Keratinocyte (primary cell): Measurements from ENCODE around the gene PDZRN3. TPM values are rescaled to one million over a fixed set of nuclear protein-coding genes. Genes with fewer than 3 reads are reported as not detected.

ENCODE experiments used
- DNase-seq: peaks from one replicate; pipeline ENCODE4 v3.0.0-alpha.2; 2011; ENCODE audit warnings: low read depth, missing footprints, low spot score
- FAIRE-seq: peaks from 2 replicates; lab custom pipeline; 2011; peaks lifted over from hg19 to GRCh38; lab: Jason Lieb, UNC
- H2AFZ ChIP-seq: 2 replicates; pipeline ENCODE4 v1.6.0; 2012; ENCODE audit warnings: low read length, control low read depth, inconsistent platforms; ENCODE audit not compliant: control insufficient read depth
- H3K27ac ChIP-seq: 2 replicates; pipeline ENCODE4 v1.5.1; 2011; ENCODE audit warnings: low read length; ENCODE audit not compliant: control insufficient read depth, insufficient read depth
- H3K27me3 ChIP-seq: 3 replicates; pipeline ENCODE4 v1.6.0; 2011; ENCODE audit warnings: low read length; ENCODE audit not compliant: control insufficient read depth, insufficient read depth; ENCODE audit errors: extremely low read depth
- H3K36me3 ChIP-seq, 2 experiments: 2 replicates in 1 of 2; 3 replicates in 1 of 2; pipeline ENCODE4 v1.5.1; 2011; ENCODE audit warnings: low read length in 2 of 2, mild to moderate bottlenecking in 1 of 2; ENCODE audit not compliant: control insufficient read depth in 2 of 2, insufficient read depth in 2 of 2; ENCODE audit errors: extremely low read depth in 1 of 2
- H3K4me1 ChIP-seq: 3 replicates; pipeline ENCODE4 v1.5.1; 2011; ENCODE audit warnings: low read length; ENCODE audit not compliant: control insufficient read depth, insufficient read depth; ENCODE audit errors: extremely low read depth
- H3K4me2 ChIP-seq: 3 replicates; pipeline ENCODE4 v1.6.0; 2011; ENCODE audit warnings: low read depth, low read length; ENCODE audit not compliant: control insufficient read depth, insufficient read depth; ENCODE audit errors: extremely low read depth
- H3K4me3 ChIP-seq, 3 experiments: fragments of 200-600 bp in 1 of 3; sonication (generic) in 1 of 3; 2 replicates in 2 of 3; 3 replicates in 1 of 3; pipeline ENCODE4 v1.5.1; 2011 to 2016; ENCODE audit warnings: low read length in 3 of 3, mild to moderate bottlenecking in 3 of 3, control low read depth in 2 of 3, inconsistent platforms in 1 of 3, low read depth in 1 of 3, mixed read lengths in 1 of 3, mixed run types in 1 of 3, moderate library complexity in 1 of 3; ENCODE audit not compliant: control insufficient read depth in 2 of 3, insufficient read depth in 2 of 3; ENCODE audit errors: extremely low read depth in 1 of 3
- H3K79me2 ChIP-seq: 2 replicates; pipeline ENCODE4 v1.6.0; 2012; ENCODE audit warnings: low read length; ENCODE audit not compliant: control insufficient read depth, insufficient read depth
- H3K9ac ChIP-seq: 3 replicates; pipeline ENCODE4 v1.6.0; 2011; ENCODE audit warnings: low read length; ENCODE audit not compliant: control insufficient read depth, insufficient read depth; ENCODE audit errors: extremely low read depth
- H3K9me1 ChIP-seq: 3 replicates; pipeline ENCODE4 v1.6.0; 2011; ENCODE audit warnings: low read length; ENCODE audit not compliant: control insufficient read depth, insufficient read depth; ENCODE audit errors: extremely low read depth
- H3K9me3 ChIP-seq: 2 replicates; pipeline ENCODE4 v1.5.1; 2012; ENCODE audit warnings: low read depth, low read length; ENCODE audit not compliant: control insufficient read depth
- H4K20me1 ChIP-seq: 3 replicates; pipeline ENCODE4 v1.6.0; 2011; ENCODE audit warnings: low read length; ENCODE audit not compliant: control insufficient read depth, insufficient read depth; ENCODE audit errors: extremely low read depth
- CTCF ChIP-seq, 3 experiments: IDR thresholded peaks in 1 of 3; conservative IDR thresholded peaks in 1 of 3; optimal IDR thresholded peaks in 1 of 3; 2 replicates in 2 of 3; 3 replicates in 1 of 3; pipeline versions ENCODE3 to v1.5.1; 2011; ENCODE audit warnings: low read length in 3 of 3, mild to moderate bottlenecking in 3 of 3, moderate library complexity in 2 of 3, control low read depth in 1 of 3, inconsistent platforms in 1 of 3; ENCODE audit not compliant: insufficient read depth in 2 of 3; ENCODE audit errors: extremely low read depth in 1 of 3
- EZH2 ChIP-seq: IDR thresholded peaks from one replicate; pipeline ENCODE4 v1.6.1; 2012; ENCODE audit warnings: inconsistent platforms, mild to moderate bottlenecking, low read length, moderate library complexity
- dilution Hi-C: fragments of 300-500 bp; cut with MboI; formaldehyde crosslinking; loops from one replicate; pipeline ENCODE4 v1.7.0; 2020; ENCODE audit warnings: low sequenced_read_pairs; ENCODE audit not compliant: extremely low pct_ligation_motif_present
- polyA plus RNA-seq, 5 experiments: library from polyadenylated mRNA; depleted of rRNA in 3 of 5; stranded (reverse) in 3 of 5; stranded (forward) in 1 of 5; unstranded in 1 of 5; fragments of >200 nt; gene quantifications; 1 replicate in 1 of 5; 2 replicates in 3 of 5; 3 replicates in 1 of 5; pipeline versions ENCODE4 v1.2.1 to v1.2.3, GENCODE V29; 2011 to 2012; ENCODE audit warnings: missing spikeins in 2 of 5, low read depth in 1 of 5, low replicate concordance in 1 of 5

PDZRN3 gene
- polyA plus RNA-seq, 1 donor (not counting 4 experiments of a cell fraction or from before 2014, with no cell fraction given) = not detected

- Histone ChIP-seq H3K4me2 (no peak overlapping the region), H2AFZ (no peak overlapping the region), H3K9ac (no peak overlapping the region), H3K79me2 (no peaks in the 10 kb centered on the region), H3K9me3 (no peaks in the 10 kb centered on the region), H3K27ac (no peak overlapping the region), H3K36me3 (no peaks in the 10 kb centered on the region), H3K27me3 (no peaks in the 10 kb centered on the region), H3K4me3 (no peak overlapping the region), H3K4me1 (no peaks in the 10 kb centered on the region), H4K20me1 (no peaks in the 10 kb centered on the region), H3K9me1 (no peaks in the 10 kb centered on the region)
- dilution Hi-C loops = no loop called here
- FAIRE-seq (peak; percentile 84), DNase-seq (peak; percentile 1)
- no peak for TF ChIP-seq EZH2
- peak; percentile 63 to 76 (median 75) for TF ChIP-seq CTCF (optimal IDR thresholded peaks at IDR 0.05 in 1 of 3, IDR thresholded peaks at IDR 0.05 in 1 of 3, conservative IDR thresholded peaks at IDR 0.05 in 1 of 3; ENCODE audit: extremely low read depth in 1 of 3, insufficient read depth in 2 of 3, low read length in 3 of 3)
Observed at GRCh38 chr3:73508330-73508954, 116.3 kb downstream of the PDZRN3 start.

GRCh38 chr3:73504852-73505251, 119.9 kb downstream of the PDZRN3 start:
- Histone ChIP-seq H3K36me3 (no peaks in the 10 kb centered on the region), H4K20me1 (no peaks in the 10 kb centered on the region), H3K9me1 (no peaks in the 10 kb centered on the region), H3K4me3 (no peak overlapping the region), H3K4me2 (no peak overlapping the region), H3K9me3 (no peaks in the 10 kb centered on the region), H3K9ac (no peak overlapping the region), H3K79me2 (no peaks in the 10 kb centered on the region), H2AFZ (no peak overlapping the region), H3K27me3 (no peaks in the 10 kb centered on the region), H3K4me1 (no peaks in the 10 kb centered on the region), H3K27ac (no peak overlapping the region)
- dilution Hi-C loops = no loop called here
- DNase-seq = no peak
- TF ChIP-seq EZH2 = no peak
- TF ChIP-seq CTCF (optimal IDR thresholded peaks at IDR 0.05 in 1 of 3, IDR thresholded peaks at IDR 0.05 in 1 of 3, conservative IDR thresholded peaks at IDR 0.05 in 1 of 3; ENCODE audit: extremely low read depth in 1 of 3, insufficient read depth in 2 of 3, low read length in 3 of 3) = no peak
- FAIRE-seq = no peak
